ENCODE data around the gene LECT2.

- TF ChIP-seq CTCF (IDR thresholded peaks at IDR 0.05) (no peak), POLR2A (IDR thresholded peaks at IDR 0.05) (no peak)
Measured at GRCh38 chr5:135942202-135942771, 12.5 kb downstream of the LECT2 start.
